Fibroblast of mammary gland (primary cell): Measurements from ENCODE around the gene PCDHA7.
"Not testable (repeated sequence)": the region's sequence is repeated elsewhere in the genome, so short reads cannot be mapped to it uniquely, and the experiment has no call there.

ENCODE experiments used
- DNase-seq: peaks from one replicate; pipeline ENCODE4 v3.0.0-alpha.2; 2010; ENCODE audit warnings: low read depth
- H3K4me3 ChIP-seq: 2 replicates; pipeline ENCODE4 v1.5.1; 2011; ENCODE audit warnings: low read depth, mild to moderate bottlenecking, low read length, moderate library complexity; ENCODE audit not compliant: control insufficient read depth
- TF ChIP-seq, protein P1 (sequence below): conservative IDR thresholded peaks from 2 replicates; pipeline ENCODE4 v1.5.1; 2011; ENCODE audit warnings: low read depth, low read length, inconsistent platforms; ENCODE audit not compliant: control insufficient read depth, insufficient read depth

PCDHA7 gene

DNA sequence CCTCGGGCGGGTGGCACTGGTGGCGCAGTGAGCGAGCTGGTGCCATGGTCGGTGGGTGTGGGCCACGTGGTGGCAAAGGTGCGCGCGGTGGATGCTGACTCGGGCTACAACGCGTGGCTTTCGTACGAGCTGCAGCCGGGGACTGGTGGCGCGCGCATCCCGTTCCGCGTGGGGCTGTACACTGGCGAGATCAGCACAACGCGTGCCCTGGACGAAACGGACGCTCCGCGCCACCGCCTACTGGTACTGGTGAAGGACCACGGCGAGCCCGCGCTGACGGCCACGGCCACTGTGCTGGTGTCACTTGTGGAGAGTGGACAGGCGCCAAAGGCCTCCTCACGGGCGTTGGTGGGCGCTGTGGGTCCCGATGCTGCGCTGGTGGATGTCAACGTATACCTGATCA, 25.2 kb upstream of the PCDHA7 start:
- DNase-seq = no peak
- TF ChIP-seq, protein P1, sequence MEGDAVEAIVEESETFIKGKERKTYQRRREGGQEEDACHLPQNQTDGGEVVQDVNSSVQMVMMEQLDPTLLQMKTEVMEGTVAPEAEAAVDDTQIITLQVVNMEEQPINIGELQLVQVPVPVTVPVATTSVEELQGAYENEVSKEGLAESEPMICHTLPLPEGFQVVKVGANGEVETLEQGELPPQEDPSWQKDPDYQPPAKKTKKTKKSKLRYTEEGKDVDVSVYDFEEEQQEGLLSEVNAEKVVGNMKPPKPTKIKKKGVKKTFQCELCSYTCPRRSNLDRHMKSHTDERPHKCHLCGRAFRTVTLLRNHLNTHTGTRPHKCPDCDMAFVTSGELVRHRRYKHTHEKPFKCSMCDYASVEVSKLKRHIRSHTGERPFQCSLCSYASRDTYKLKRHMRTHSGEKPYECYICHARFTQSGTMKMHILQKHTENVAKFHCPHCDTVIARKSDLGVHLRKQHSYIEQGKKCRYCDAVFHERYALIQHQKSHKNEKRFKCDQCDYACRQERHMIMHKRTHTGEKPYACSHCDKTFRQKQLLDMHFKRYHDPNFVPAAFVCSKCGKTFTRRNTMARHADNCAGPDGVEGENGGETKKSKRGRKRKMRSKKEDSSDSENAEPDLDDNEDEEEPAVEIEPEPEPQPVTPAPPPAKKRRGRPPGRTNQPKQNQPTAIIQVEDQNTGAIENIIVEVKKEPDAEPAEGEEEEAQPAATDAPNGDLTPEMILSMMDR = no peak
- no peak overlapping the region for H3K4me3 ChIP-seq

DNA sequence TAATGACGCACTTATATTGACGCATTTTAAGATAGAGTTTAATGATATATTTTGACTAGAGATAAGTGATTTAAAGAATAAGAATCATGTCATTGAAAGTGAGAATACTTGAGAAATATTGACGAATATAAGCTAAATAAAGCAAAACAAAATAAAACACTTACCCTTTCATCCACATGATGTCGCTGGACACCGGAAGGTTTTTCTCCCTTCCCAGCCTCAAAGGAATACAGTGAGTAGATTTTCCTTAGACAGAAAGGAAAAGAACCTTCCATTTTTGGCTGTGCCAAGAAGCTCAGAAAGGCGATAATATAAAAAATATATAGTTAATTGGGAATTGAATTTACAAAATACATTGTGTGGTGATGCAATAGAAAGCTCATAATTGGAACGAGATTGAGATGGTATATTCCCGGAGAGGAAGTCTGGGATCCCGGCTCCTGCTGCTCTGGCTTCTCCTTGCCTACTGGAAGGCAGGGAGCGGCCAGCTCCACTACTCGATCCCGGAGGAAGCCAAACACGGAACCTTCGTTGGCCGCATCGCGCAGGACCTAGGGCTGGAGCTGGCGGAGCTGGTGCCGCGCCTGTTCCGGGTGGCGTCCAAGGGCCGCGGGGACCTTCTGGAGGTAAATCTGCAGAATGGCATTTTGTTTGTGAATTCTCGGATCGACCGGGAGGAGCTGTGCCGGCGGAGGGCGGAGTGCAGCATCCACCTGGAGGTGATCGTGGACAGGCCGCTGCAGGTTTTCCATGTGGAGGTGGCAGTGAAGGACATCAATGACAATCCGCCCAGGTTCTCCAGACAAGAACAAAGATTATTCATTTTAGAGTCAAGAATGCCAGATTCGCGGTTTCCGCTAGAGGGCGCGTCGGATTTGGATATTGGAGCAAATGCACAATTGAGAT, 12.4 kb upstream of the PCDHA7 start, which contains the start of gene PCDHA5:
PCDHA5 (plus strand) TSS at position 239 of the 906 bp plus-strand sequence.
- TF ChIP-seq, protein P1 = peak; percentile 51
- peak; percentile 24 for DNase-seq
- no peak within 1 kb of the TSS for H3K4me3 ChIP-seq

DNA sequence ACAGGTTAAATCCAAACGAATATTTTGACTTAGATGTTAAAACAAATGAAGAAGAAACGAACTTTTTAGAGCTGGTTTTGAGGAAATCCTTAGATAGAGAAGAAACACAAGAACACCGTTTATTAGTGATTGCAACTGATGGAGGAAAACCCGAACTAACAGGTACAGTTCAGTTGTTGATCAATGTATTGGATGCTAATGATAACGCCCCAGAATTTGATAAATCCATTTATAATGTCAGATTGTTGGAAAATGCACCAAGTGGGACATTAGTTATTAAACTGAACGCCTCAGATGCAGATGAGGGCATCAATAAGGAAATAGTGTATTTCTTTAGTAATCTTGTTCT, 11.8 kb upstream of the PCDHA7 start:
- TF ChIP-seq, protein P1 = no peak
- DNase-seq = no peak
- no peak overlapping the region for H3K4me3 ChIP-seq

DNA sequence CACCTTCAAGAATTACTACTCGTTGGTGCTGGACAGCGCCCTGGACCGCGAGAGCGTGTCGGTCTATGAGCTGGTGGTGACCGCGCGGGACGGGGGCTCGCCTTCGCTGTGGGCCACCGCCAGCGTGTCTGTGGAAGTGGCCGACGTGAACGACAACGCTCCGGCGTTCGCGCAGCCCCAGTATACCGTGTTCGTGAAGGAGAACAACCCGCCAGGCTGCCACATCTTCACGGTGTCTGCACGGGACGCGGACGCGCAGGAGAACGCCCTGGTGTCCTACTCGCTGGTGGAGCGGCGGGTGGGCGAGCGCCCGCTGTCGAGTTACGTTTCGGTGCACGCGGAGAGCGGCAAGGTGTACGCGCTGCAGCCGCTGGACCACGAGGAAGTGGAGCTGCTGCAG, 11.1 kb upstream of the PCDHA7 start:
- not testable (repeated sequence) for DNase-seq, H3K4me3 ChIP-seq

DNA sequence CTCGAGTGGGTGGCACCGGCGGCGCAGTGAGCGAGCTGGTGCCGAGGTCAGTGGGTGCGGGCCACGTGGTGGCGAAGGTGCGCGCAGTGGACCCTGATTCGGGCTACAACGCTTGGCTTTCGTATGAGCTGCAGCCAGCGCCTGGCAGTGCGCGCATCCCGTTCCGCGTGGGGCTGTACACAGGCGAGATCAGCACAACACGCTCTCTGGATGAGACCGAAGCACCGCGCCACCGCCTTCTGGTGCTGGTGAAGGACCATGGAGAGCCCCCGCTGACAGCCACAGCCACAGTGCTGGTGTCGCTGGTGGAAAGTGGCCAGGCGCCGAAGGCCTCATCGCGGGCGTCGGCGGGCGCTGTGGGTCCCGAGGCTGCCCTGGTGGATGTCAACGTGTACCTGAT, 10.6 kb upstream of the PCDHA7 start:
- H3K4me3 ChIP-seq = no peak overlapping the region
- TF ChIP-seq, protein P1 = no peak
- DNase-seq = no peak

DNA sequence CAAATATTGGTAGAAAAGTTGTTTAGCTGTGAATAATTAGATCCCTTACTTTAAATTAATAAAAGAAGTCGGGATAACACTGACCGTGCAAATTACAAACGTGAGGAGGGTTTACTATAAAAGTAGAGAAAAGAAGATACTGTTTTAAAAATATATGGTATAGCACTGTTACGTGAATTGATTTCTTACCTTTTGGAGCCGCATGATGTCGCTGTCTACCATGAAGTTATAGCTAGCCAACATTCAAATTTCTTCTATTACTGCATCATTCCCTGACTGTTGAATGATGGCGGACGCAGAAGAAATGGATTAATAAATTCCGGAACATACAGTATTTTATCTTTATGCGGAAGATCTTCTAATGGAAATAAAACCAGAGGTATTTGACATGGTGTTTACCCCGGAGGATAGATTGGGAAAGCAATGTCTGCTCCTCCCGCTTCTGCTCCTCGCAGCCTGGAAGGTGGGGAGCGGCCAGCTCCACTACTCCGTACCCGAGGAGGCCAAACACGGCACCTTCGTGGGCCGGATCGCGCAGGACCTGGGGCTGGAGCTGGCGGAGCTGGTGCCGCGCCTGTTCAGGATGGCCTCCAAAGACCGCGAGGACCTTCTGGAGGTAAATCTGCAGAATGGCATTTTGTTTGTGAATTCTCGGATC, 6.2 kb upstream of the PCDHA7 start, which contains the start of gene PCDHA6:
PCDHA6 (plus strand) TSS at position 257 of the 658 bp plus-strand sequence; CDS start at position 389, 132 bp downstream.
- H3K4me3 ChIP-seq = peak within 1 kb of the TSS; percentile 9
- DNase-seq = peak; percentile 15
- TF ChIP-seq, protein P1 = peak; percentile 30

DNA sequence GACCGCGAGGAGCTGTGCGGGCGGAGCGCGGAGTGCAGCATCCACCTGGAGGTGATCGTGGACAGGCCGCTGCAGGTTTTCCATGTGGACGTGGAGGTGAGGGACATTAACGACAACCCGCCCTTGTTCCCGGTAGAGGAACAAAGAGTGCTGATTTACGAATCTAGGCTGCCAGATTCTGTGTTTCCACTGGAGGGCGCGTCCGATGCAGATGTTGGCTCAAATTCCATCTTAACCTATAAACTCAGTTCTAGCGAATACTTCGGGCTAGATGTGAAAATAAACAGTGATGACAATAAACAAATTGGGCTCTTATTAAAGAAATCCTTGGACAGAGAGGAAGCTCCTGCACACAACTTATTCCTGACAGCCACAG, 5.7 kb upstream of the PCDHA7 start:
- H3K4me3 ChIP-seq = no peak overlapping the region
- no peak for DNase-seq
- TF ChIP-seq, protein P1 = no peak

DNA sequence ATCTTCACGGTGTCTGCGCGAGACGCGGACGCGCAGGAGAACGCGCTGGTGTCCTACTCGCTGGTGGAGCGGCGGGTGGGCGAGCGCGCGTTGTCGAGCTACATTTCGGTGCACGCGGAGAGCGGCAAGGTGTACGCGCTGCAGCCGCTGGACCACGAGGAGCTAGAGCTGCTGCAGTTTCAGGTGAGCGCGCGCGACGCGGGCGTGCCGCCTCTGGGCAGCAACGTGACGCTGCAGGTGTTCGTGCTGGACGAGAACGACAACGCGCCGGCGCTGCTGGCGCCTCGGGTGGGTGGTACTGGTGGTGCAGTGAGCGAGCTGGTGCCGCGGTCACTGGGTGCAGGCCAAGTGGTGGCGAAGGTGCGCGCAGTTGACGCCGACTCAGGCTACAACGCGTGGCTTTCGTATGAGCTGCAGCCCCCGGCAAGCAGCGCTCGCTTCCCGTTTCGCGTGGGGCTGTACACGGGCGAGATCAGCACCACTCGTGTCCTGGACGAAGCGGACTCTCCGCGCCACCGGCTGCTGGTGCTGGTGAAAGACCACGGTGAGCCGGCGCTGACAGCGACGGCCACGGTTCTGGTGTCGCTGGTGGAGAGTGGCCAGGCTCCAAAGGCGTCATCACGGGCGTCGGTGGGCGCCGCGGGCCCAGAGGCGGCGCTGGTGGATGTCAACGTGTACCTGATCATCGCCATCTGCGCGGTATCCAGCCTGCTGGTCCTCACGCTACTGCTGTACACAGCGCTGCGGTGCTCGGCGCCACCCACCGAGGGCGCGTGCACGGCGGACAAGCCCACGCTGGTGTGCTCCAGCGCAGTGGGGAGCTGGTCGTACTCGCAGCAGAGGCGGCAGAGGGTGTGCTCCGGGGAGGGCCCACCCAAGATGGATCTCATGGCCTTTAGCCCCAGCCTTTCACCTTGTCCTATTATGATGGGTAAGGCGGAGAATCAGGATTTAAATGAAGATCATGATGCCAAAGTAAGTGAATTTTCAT, 4.3 kb upstream of the PCDHA7 start:
- not testable (repeated sequence) for DNase-seq

DNA sequence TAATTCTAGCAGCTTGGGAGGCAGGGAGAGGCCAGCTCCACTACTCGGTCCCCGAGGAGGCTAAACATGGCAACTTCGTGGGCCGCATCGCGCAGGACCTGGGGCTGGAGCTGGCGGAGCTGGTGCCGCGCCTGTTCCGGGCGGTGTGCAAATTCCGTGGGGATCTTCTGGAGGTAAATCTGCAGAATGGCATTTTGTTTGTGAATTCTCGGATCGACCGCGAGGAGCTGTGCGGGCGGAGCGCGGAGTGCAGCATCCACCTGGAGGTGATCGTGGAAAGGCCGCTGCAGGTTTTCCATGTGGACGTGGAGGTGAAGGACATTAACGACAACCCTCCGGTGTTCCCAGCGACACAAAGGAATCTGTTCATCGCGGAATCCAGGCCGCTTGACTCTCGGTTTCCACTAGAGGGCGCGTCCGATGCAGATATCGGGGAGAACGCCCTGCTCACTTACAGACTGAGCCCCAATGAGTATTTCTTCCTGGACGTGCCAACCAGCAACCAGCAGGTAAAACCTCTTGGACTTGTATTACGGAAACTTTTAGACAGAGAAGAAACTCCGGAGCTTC, 455 bp downstream of the PCDHA7 start:
- H3K4me3 ChIP-seq = not testable (repeated sequence)

More for the DNA sequence above, 4.3 kb upstream of the PCDHA7 start:
- H3K4me3 ChIP-seq = not testable (repeated sequence)

More for the DNA sequence above, 455 bp downstream of the PCDHA7 start:
- DNase-seq = not testable (repeated sequence)
